HG03460 (cell line): ENCODE data around the gene CCNL1.
A peak's percentile ranks its signal among the peaks of the same experiment; 100 is the strongest.

ENCODE experiments used
- ATAC-seq: cut with Tn5 transposase; IDR thresholded peaks from one replicate; pipeline ENCODE4 v1.9.1; 2021; ENCODE audit not compliant: unreplicated experiment

CCNL1 gene

DNA sequence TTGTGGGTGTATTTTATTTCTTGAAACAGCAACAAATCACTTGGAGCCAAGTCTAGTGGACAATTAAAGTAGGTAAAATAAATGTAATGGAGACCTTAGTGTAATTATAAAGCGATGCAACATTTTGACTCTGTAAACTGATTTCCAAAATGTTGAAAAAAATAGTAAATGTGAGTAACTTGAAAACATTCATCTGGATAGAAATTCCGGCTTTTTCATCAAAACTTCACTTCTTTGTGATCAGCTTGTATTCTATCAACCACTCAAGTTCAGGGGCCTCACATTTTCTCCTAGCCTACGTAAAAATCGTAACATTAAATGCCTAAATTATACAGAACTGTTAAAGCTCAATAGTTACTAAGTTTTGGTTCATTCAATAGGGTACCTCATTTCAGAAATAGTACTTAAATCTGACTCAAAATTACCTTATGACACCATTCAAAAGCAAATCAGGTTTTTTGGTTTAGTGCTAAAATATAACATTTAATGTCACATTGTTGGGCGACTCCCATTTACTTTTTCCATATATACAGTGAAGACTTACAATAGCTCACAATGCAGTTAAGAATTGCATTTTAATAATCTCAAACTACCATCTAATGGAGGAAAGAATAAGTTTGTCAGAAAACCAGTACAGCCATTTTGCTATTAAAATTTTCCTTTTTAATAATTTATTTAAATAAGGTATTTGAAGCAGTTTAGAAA, 12.7 kb downstream of the CCNL1 start:
- ATAC-seq, result no peak

DNA sequence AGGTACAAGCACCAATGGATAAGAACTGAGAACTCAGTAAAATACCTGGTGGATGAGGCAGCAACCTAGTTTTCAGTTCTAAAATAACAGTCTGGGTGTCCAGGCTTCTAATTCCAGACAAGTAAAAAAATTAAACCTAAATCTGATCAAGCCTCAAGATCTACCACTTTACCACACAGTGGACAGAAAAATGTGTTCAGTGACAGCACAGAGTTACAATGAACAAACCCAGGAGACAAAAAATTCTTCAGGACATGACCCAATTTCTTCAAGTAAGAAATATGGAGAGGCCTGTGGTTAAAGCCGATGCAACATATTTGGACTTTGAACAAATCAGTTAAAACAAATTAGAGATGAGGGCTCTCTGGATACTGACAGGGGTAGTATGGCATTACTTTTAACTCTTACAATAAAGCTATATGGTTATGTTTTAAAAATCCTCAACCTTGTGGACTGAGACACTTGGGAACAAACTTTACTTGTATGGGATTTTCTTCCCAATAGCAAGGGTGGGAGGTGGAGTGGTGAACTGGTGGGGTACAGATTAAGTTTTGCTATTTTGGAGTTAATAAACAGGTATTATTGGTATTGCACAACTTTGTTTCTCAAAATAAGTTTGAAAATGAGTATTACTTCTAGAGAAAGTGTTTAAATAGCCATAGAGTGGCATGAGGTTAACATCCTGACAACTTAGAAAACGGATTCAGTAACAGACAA, 14.2 kb downstream of the CCNL1 start:
- ATAC-seq, result no peak

DNA sequence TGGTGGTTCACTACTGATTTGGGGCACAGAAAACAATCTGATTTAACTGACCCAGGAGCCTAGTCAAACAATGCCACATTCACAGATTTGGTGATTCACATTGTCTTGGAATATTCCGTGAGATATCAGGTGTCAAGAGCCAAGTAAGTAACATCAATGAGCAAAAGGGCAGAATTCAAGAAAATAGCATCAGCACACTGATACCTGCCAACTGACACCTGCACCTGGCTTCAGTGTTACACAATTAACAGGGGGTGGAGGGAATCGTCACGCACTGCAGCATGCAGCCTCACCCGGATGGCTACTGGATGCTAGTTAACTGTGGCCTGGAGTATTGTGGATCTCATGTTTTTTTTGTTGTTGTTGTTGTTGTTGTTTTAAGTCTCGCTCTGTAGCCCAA, 17.6 kb downstream of the CCNL1 start:
- no peak for ATAC-seq

DNA sequence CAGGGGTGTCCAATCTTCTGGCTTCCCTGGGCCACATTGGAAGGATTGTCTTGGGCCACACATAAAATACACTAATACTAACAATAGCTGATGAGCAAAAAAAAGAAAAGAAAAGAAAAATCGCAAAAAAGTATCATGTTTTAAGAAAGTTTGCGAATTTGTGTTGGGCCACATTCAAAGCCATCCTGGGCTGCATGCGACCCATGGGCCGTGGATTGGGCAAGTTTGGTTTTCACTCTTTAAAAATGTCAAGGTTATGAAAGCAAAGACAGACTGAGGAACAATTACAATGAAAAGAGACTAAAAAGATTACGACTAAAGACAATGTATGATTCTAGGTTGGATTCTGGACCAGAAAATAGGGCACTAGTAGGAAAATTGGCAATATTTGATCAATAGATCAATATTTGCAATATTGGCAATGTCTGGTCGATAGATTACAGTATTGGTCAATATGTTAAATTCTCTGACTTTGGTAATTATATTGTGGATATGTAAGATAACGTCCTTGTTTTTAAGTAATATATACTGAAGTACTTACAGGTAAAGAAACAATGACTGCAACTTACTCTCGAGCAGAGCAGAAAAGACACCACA, 19.9 kb downstream of the CCNL1 start:
- ATAC-seq, result no peak

DNA sequence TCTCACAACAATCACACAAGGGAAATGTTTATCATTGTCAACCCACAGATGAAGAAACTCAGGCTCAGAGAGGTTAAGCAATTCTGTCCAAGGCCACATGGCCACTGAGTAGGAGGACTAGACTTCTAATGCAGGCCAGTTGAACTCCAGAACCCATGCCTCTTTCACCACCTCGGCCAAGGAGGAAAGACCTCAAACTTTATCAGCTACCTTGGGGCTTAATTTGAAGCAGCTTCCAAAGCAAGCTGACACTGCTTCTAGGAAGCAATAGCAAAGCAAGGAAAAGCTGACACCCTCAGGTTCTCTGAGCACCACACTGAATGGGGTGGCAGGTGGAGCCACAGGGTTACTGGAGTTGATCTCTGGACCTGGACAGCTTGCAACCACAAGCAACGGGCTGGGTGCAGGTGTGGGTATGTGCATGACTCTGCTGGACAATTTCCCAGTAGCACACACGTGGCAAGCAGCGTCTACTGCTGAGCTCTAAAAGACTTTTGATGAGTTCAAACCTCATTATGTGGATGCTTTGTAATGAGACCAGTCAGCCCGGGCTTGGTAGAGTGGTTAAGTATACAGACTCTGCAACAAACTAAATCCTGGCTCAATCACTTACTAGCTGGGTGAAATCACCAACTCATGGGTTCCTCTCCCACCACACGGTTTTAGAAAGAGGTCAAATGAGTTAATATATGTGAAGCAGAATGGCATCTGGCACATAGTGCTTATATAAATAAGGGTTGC, 23.1 kb downstream of the CCNL1 start:
- peak; percentile 10 for ATAC-seq

DNA sequence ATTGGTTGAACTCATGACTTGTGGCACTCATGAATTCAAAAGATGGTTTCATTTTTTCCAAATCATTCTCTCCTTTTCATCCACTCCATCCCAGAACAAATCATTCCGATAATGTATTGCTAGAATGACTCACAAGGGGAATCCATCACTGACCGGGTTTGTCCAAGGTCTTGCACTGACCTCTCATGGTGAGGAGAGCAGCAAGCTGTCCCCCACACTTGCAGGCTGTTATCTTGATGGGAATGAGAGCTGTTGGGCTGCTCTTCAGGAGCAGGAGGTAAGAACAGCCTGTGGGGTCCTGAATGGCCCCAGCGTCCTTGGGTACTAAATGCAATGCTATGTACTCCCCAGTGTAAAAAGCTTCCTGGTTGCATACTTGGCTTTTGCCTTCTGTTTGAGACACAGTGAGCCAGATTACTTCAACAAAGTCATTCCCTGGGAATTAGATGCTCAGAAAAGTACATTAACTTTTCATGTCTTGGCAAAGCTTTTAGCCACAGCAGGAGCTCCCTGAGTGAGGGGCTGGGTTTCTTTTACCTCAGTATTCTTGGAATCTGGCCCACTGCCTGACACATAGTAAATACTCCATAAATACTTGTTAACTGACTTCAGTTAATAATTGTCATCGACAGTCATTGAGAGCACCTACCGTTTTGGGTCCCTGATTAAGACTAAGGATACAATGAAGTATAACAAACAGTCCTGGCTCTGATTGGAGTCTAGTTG, 24.1 kb downstream of the CCNL1 start:
- no peak for ATAC-seq

DNA sequence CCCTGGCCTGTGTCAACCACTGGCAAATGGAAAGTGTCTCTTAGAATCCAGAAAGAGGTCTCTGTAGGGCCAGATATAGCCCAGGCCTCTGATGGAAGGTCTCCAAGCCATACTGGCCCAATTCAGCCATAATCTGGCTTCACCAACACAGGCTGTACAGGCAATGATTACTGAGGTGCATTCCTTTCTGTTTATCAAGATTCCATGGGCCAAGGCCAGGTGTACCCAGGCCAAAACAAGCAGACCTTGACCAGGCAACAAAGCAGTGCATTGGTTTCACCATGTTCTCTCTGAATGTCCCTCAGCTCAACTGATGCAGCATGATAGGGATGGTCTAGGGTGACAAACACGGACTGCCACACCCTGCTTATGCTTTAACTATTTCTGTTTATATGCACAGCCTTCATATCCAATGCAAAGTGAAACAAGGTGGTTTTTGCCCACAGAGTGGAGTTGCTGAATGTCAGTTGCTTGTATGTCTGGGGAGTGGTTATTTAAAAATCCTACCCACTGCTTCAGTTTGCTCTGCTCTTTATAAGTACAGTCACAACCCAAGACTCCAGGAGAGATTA, 25.2 kb downstream of the CCNL1 start:
- peak; percentile 50 for ATAC-seq

DNA sequence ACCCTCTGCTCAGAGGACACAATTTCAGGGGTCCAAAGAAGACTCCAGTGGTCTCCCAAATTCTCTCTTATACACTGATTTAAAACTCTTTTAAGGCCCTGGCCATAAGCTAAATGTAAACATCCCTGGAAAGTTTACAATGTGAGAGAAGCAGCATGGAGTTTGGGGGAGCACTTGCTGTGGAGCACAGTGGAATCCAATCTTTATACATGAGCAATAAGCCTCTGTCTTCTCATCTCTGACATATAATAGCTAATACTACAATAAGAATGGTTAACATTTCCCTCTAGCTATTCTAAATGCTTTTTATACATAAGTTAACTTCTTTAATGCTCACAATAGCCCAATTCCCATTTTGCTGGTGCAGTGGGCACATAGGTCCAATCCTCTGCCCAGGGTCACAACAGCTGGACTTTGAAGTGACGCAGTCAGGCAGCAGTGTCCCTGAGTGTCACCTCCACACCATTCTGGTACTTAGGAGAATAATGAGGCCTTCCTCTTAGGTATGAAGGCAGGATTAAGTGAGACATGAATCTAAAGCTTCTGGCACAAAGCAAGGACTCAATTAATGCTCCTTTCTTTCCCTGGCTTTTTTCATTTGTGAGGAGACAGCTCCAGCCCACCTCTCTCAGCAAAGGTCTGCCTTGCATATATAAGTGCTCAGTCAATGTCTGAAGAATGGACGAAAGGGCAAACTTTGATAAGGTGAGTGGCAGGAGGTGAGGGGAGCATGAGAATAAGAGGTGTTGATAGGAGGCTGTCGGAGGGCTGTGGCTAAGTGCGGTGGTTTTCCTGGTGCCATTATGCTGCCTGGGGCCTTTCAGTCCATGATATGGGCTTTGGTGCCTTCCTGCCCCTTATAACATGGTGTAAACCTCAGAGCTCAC, 26.3 kb downstream of the CCNL1 start:
- no peak for ATAC-seq

DNA sequence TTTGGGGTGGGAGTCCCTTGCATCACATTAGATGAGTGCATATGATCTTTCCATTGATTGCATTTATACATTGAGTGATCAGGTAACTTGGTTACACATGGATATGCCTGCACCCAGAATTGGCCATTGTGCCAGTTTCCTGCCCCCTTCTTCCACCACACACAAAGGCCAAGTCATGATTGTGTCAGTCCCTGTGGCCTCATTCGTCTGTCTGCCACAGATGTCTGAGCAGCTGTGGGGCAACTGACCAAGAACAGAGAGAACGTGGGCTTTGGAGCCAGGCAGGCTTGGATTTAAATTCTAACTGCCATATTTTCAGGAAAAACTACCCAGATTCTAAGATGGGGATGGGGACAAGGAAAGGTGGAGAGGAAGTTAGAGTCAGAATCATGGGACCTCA, 27.0 kb downstream of the CCNL1 start:
- no peak for ATAC-seq

DNA sequence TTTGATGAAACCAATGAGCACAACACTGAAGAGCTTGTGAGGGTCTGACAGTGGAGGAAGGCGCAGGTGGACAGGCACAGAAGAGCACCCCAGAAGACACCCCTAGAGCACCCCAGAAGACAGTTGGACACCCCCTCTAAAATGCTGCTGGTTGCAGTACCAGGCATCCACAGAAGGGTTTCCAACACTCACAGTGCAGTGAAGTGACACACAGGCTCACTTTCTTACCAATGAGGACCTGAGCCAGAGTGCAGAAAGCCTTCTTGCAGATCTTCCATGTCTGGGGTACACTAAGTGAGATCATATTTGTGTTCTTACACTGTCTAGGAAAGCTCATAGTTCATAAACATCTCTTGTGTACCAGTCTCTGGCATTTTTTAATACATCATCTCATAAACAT, 27.6 kb downstream of the CCNL1 start:
- ATAC-seq, result no peak

DNA sequence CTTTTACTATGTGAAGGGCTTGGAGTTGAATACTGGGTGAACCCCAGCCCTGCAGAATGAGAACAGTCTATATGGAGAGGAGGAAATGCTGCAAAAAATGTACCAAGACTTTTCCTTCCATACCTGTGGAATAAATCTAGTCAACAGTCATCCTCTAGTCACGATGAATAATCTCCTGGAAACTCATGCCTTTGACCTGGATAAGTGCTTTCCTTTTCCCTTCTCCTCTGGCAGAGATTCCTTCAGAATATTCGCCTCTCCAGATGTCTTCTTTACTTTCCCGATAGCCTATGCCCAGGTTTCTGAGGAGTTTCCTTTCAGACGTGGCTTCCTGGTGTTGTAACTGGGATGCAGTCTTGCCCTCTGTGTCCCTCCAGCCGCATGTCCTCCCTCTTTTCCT, 28.1 kb downstream of the CCNL1 start:
- ATAC-seq, result no peak

DNA sequence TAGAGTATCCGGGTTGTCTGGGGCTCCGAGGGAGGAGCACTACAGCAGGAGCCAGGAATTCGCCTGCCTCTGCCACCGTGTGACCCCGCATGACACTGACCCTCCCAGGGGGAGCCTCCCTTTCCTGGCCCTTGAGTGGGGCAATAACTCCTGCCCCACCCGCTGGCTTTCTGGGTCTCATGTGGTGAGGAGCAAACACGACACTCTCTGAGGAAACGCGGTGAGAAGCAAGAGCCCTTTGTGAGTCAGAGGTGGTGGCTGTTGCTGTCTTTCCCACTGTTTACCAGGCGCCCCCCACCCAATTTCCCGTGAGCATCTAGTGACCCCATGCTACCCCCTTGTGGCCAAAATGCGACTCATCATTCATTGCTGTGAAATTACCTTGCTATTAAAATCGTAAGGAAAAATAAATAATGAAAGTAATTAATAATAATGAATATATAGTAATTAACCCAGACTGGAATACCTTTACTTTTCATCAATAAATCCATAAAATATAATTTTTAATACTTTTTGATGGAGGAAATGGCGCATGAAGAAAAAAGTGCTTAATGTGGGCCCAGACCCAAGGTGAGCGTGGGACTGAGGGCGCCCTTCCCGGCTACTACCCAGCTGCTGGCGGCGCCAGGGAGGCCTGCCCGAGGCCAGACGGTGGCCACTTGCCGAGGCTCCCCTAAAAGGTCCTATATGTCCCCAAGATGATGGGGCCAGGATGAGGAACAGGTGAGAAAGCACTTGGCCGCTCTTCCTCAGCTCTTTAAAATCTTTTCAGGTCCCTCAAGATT, 29.3 kb downstream of the CCNL1 start:
- no peak for ATAC-seq

DNA sequence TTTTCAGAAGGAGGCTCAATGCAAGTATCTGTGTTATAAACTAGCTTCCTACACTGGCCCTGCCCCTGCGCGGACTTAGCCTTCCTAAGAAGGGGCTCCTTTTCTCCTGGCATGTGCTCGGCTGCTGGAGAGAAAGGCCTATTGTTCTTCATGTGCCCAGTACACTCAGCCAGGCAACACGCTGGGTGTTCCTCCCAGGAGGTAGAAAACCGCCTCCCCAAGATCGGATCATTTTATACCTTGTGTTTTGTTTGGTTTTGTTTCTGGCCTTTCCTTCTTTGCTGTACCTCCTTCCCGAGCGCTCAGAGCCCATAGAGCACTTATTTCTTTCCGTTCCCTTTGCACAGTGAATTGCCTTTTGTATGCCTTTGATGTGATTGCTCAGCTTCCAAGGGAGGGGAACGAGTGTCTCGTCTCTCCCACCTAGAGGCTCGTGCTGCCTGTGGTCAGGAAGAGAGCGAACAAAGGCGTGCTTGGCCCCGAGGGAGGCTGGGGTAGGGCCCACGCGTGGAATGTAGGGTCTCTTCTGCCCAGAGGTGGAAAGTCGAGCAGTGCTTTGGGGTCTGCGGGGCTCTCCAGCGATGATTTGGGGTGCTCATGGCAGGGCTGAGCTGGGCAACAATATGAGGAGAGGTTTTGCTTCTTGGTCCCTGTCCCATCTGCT, 30.0 kb downstream of the CCNL1 start:
- no peak for ATAC-seq

DNA sequence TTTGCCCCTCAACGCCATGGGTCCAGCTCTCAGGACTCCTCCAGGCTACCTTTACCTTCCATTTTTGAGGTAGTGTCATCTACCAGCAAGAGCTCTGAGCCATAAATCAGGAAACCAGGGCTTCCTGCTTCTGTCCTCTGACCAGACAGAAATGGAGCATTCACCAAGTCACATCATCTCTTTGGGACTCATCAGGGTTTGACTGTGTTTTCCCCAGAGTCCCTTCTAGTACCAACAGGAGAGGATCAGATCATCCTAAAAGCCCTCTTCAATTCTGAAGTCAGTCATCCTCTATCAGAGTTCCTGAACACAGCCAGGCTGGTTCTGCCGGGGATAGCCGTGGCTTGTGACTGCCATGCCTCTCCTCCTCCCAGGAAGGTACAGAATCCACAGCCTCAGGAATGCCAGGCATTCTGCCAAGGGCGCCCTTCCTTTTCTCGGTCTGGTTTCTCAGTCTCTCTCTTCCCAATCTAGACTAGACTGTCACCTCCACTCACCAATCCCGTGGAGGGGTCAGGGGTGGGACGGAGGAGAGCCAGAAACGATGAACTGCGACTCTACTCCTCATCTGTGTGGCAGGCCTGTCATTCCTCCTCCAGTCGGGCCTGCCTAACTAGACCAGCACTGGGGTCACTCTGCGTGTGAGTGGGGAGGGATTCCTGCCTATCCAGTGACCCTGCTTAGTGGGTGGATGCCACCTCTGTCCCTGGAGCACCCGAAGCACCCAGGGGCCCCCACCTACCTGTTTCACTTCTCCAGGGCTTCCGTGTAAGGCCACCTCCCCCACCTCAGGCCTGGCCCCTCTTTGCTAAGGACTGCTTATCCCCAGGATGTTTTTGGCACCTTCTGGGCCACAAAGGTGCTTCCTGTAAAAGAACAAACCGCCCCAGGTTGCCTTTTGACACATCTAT, 30.9 kb downstream of the CCNL1 start:
- peak; percentile 28 for ATAC-seq

DNA sequence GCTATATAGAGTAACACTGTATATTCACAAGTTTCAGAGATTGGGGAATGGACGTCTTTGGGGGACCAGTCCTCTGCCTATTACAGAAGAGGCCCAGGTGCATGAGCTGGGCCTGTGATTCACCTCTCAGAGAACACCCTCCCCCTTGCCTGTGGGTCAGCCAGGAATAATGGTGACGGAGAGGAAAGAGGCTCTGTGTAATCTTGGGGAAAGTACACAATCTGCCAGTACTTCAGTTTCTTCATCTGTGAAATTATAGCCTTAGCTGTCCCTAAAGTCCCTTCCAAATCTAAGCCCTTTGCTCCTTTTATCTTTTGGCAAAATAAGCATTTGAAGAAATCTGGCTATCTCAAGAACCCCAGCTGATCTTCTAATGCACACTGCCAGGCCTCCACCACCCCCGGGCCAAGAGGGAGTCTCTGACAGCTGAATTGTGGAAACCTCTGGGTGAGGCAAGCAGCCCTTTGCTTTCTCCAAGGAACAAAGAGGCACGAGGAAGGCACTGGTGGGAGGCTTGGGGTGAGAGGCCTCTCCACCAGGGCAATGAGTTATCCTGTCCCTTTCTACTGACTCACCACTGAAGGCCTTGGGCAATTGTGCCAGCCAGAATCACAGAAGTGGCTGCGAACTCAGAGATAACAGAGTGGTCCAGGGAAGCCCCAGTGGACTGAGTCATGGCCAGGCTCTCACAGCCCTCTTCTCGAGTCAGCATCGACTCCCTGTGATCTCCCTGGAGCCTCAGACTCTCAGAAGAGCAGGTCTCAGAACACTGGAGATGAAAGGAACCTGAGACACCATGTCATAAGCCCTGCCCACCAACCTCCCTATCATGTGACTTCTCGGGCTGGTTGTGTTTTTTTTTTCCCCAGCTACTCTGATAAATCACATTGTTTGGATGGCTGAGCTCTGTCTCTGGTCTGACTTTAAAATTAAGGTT, 31.8 kb downstream of the CCNL1 start:
- ATAC-seq, result peak; percentile 46

DNA sequence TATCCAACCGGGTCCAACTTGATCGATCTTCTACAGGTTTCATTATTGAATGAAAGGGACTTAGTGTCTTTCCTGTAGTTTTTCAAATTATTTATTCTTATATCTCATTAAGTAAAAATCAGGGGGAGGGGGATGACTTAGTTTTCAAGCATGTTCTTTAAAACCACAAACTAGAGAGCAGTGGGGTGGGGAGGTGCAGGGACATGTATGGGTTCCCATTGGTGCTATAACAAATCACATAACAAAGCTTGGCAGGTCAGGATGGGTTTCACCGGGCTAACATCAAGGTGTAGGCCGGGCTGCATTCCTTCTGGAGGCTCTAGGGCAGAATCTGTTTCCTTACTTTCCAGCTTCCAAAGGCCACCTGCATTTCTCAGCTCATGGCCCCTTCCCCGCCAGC, 32.7 kb downstream of the CCNL1 start:
- no peak for ATAC-seq
